Measurements from ENCODE around the gene TMEM255B. TPM values are rescaled to one million over a fixed set of nuclear protein-coding genes. Genes with fewer than 3 reads are reported as not detected.
"Not testable (repeated sequence)": the region's sequence is repeated elsewhere in the genome, so short reads cannot be mapped to it uniquely, and the experiment has no call there.

Gene TMEM255B
- total RNA-seq, 1 donor from 2014 or later, result 1.5 TPM

DNA sequence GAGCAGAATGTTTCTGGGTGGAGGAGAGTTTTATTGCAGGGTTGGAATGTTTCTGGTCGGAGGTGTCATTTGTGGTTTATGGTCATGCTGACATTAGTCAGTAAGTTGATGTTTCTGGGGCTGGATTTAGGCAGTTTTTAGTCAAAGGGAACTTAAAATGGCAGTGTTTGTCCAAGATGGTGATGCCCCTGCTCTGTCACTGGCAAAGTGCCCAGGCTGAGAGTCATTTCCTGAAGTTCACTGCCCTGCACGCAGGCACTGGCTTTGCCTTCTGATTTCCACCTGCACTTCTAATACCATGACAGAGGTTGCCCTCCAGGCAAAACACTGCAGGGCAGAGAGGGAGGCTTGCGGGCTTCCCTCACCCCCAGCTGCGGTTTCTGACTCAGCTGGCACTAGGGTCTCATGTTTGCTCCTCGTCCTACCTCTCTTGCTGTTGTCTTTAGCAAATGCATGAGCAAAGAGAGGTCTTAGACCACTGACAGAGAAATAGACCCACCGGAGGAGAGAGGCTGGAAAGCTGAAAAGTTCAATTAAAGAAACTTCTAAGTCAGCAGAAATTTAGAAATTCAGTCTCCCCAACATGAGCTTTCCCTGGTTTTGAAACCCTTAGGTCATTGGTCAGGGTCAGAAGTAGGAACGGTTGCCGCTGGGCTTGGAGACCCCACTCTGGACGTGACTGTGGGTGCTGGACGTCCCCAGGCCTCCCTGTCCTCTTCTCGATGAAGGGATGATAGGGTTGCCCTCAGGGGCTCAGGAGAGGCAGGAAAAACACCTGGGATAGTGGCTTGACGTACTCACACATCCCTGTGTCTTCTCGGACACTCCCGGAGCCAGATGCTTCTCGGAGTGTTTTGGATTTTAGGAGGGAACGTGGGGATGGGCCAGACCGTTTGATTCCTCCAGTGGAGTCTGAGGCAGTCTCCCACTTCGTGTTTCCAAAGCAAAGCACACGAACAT lies 26.3 kb downstream of the TMEM255B start:
- no peaks in the 10 kb centered on the region for H3K9me3 Mint-ChIP-seq (ENCODE audit: low read depth)
- H3K4me1 Mint-ChIP-seq (ENCODE audit: low read depth), result no peaks in the 10 kb centered on the region
- DNase-seq (ENCODE audit: low spot score, unreplicated experiment), result no peak
- TF ChIP-seq, protein P1, sequence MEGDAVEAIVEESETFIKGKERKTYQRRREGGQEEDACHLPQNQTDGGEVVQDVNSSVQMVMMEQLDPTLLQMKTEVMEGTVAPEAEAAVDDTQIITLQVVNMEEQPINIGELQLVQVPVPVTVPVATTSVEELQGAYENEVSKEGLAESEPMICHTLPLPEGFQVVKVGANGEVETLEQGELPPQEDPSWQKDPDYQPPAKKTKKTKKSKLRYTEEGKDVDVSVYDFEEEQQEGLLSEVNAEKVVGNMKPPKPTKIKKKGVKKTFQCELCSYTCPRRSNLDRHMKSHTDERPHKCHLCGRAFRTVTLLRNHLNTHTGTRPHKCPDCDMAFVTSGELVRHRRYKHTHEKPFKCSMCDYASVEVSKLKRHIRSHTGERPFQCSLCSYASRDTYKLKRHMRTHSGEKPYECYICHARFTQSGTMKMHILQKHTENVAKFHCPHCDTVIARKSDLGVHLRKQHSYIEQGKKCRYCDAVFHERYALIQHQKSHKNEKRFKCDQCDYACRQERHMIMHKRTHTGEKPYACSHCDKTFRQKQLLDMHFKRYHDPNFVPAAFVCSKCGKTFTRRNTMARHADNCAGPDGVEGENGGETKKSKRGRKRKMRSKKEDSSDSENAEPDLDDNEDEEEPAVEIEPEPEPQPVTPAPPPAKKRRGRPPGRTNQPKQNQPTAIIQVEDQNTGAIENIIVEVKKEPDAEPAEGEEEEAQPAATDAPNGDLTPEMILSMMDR (IDR thresholded peaks at IDR 0.05; ENCODE audit: unreplicated experiment), result no peak
- peaks cover 19% of the 10 kb centered on the region for H3K27me3 Mint-ChIP-seq
- no peaks in the 10 kb centered on the region for H3K36me3 Mint-ChIP-seq (ENCODE audit: insufficient read depth)
- no peak overlapping the region for H3K4me3 Mint-ChIP-seq (ENCODE audit: low read depth)
- no peak overlapping the region for H3K27ac Mint-ChIP-seq

DNA sequence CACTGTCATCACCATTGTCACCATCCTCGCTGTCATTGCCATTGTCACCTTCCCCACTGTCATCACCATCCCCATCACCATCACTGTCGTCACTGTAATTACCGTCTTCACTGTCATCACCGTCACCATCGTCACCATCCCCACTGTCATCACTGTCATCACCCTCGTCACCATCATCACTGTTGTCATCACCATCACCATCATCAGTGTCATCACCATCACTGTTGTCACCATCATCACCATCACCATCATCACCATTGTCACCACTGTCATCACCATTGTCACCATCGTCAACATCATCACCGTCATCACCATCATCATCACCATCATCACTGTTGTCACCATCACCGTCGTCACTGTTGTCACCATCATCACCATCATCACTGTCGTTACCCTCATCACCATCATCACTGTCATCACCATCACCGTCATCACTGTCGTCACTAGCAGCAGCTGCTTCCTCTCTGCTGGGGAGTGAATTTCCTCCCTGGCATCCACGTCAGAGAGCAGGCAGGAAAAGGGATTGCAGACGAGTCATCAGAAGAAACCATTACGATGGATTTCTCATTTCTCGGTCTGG lies 27.3 kb downstream of the TMEM255B start:
- Mint-ChIP-seq H3K9me3 (ENCODE audit: low read depth) (no peaks in the 10 kb centered on the region), H3K4me3 (ENCODE audit: low read depth) (no peak overlapping the region), H3K27me3 (peaks cover 19% of the 10 kb centered on the region), H3K36me3 (ENCODE audit: insufficient read depth) (no peaks in the 10 kb centered on the region), H3K27ac (no peak overlapping the region), H3K4me1 (ENCODE audit: low read depth) (no peaks in the 10 kb centered on the region)
- TF ChIP-seq, protein P1 (IDR thresholded peaks at IDR 0.05; ENCODE audit: unreplicated experiment), result no peak
- no peak for DNase-seq (ENCODE audit: low spot score, unreplicated experiment)

DNA sequence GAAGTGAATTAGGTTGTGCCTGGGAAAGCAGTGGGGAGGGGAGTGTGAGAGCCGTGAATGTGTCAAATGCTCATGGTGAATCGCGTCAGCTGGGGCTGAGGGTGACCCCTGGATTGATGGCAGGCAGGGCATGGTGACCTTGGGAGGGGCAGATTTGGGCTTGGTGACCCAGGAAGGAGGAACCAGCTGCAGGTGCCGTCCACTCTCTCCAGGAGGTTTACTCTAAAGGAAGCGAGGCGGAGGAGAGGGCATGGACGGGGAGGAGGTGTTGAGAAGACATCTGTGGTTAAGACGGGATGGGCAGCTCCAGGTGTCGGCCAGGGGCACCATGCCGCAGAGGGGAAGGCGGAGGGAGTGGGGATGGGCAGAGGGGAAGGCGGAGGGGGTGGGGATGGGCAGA lies 28.7 kb downstream of the TMEM255B start:
- Mint-ChIP-seq H3K9me3 (ENCODE audit: low read depth) (no peaks in the 10 kb centered on the region), H3K4me1 (ENCODE audit: low read depth) (no peaks in the 10 kb centered on the region), H3K36me3 (ENCODE audit: insufficient read depth) (no peaks in the 10 kb centered on the region), H3K27me3 (peaks cover 21% of the 10 kb centered on the region), H3K4me3 (ENCODE audit: low read depth) (no peak overlapping the region), H3K27ac (no peak overlapping the region)
- TF ChIP-seq, protein P1 (IDR thresholded peaks at IDR 0.05; ENCODE audit: unreplicated experiment), result no peak
- no peak for DNase-seq (ENCODE audit: low spot score, unreplicated experiment)

DNA sequence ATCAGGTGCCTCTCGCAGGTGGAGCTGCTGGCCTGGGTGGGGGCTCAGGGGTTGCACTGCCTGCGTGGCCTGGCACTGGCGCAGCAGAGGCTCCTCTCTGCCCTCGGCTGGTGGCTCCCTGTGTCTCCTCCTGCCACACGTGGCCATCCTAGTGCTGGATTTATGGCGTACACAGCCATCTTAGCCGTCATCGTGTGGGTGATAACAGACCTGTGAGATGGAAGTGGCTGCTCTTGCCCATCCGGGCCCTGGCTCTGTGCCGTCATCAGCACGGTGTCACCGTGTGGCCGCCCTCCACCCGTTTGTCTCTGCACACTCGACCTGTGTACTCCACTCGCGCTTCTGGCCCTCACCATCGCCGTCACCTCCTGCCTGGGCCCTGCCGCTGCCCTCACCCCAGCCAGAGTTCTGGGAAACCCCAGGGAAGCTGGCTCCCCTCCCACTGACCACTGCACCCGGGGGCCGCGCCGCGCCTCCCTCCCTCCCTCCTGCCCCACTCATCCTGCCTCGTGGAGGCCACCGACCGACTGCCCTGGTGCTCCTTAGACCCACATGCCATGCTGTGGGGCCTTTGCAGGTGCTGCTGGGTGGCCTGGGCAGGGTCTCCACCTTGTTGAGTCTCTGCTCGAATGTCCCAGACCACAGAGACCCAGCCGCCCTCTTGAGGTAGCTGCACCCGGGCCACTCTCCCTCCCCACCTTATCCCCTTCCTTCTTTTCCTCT lies 29.5 kb downstream of the TMEM255B start:
- Mint-ChIP-seq H3K27me3 (peaks cover 18% of the 10 kb centered on the region), H3K9me3 (ENCODE audit: low read depth) (no peaks in the 10 kb centered on the region), H3K4me1 (ENCODE audit: low read depth) (no peaks in the 10 kb centered on the region), H3K36me3 (ENCODE audit: insufficient read depth) (no peaks in the 10 kb centered on the region), H3K4me3 (ENCODE audit: low read depth) (no peak overlapping the region), H3K27ac (no peak overlapping the region)
- DNase-seq (ENCODE audit: low spot score, unreplicated experiment), result no peak
- TF ChIP-seq, protein P1 (IDR thresholded peaks at IDR 0.05; ENCODE audit: unreplicated experiment), result no peak

DNA sequence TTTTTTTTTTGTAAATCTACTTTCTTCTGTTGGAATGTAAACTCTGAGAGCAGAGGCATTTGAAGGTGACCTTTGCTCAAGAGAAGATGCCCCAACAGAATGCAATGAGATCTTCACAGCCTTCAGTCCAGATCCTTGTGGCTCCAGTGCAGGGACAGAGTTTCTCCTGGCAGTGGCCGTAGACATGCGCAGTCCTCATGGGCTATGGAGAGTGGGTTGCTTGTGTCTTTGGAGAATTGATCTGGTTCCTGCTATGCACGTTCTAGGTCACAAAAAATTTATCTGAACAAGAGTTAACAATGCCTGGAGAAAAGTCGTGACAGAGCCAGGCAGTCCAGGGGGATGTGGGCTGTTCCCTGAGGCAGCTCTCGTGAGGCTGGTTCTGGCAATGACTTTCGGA lies 30.1 kb downstream of the TMEM255B start:
- Mint-ChIP-seq H3K36me3 (ENCODE audit: insufficient read depth) (no peaks in the 10 kb centered on the region), H3K4me1 (ENCODE audit: low read depth) (no peaks in the 10 kb centered on the region), H3K4me3 (ENCODE audit: low read depth) (no peak overlapping the region), H3K27ac (no peak overlapping the region), H3K27me3 (peaks cover 17% of the 10 kb centered on the region), H3K9me3 (ENCODE audit: low read depth) (no peaks in the 10 kb centered on the region)
- no peak for DNase-seq (ENCODE audit: low spot score, unreplicated experiment)
- TF ChIP-seq, protein P1 (IDR thresholded peaks at IDR 0.05; ENCODE audit: unreplicated experiment), result no peak

DNA sequence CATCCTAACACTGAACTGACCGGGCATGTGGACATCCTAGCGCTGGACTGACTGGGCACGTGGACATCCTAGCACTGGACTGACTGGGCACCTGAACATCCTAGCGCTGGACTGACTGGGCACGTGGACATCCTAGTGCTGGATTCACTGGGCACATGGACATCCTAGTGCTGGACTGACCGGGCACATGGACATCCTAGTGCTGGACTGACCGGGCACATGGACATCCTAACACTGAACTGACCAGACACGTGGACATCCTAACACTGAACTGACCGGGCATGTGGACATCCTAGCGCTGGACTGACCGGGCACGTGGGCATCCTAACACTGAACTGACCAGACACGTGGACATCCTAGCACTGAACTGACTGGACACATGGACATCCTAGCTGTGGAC lies 30.9 kb downstream of the TMEM255B start:
- H3K36me3 Mint-ChIP-seq (ENCODE audit: insufficient read depth); H3K9me3 Mint-ChIP-seq (ENCODE audit: low read depth); DNase-seq (ENCODE audit: low spot score, unreplicated experiment); H3K4me1 Mint-ChIP-seq (ENCODE audit: low read depth); H3K27me3 Mint-ChIP-seq; H3K27ac Mint-ChIP-seq; H3K4me3 Mint-ChIP-seq (ENCODE audit: low read depth): not testable (repeated sequence)
